AG04450 (cell line): Measurements from ENCODE around the gene LILRB2. TPM values are rescaled to one million over a fixed set of nuclear protein-coding genes. Genes with fewer than 3 reads are reported as not detected.
"Not testable (repeated sequence)": the region's sequence is repeated elsewhere in the genome, so short reads cannot be mapped to it uniquely, and the experiment has no call there.

Source experiments
- CTCF ChIA-PET: fragments of 300-600, 350-600 bp; formaldehyde crosslinking; extraction: SDS; loops from one replicate; lab custom pipeline; 2022; ENCODE audit warnings: antibody characterized with exemption, inconsistent platforms; lab: Charles Lee
- POLR2A ChIA-PET: fragments of 350-600 bp; formaldehyde crosslinking; extraction: SDS; loops from one replicate; lab custom pipeline; 2021; ENCODE audit warnings: antibody characterized with exemption, inconsistent platforms; lab: Yijun Ruan, JAX
- DNase-seq: peaks from one replicate; pipeline ENCODE4 v3.0.0-alpha.2; 2011; ENCODE audit warnings: low read depth, low spot score
- H3K27ac ChIP-seq: one replicate; pipeline ENCODE4 v1.5.1; 2012; ENCODE audit warnings: low read depth, low read length, control low read depth
- H3K27me3 ChIP-seq: one replicate; pipeline ENCODE4 v1.6.0; 2012; ENCODE audit warnings: low read length; ENCODE audit not compliant: control insufficient read depth, insufficient read depth
- H3K4me3 ChIP-seq: 2 replicates; pipeline ENCODE4 v1.5.1; 2011; ENCODE audit warnings: mild to moderate bottlenecking, low read depth, low read length, control low read depth
- H3K9me3 ChIP-seq: 2 replicates; pipeline ENCODE4 v1.5.1; 2012; ENCODE audit warnings: low read length; ENCODE audit not compliant: control insufficient read depth, insufficient read depth
- polyA plus RNA-seq: library from polyadenylated mRNA; depleted of rRNA; stranded (reverse); fragments of >200 nt; gene quantifications from 2 replicates; pipeline ENCODE4 v1.2.3, GENCODE V29; 2011
- TF ChIP-seq, protein P1 (sequence below): IDR thresholded peaks from 2 replicates; pipeline ENCODE4 v1.5.1; 2011; ENCODE audit warnings: low read depth, low read length, control low read depth, inconsistent platforms

The LILRB2 gene
- polyA plus RNA-seq, 1 experiment = not detected

DNA sequence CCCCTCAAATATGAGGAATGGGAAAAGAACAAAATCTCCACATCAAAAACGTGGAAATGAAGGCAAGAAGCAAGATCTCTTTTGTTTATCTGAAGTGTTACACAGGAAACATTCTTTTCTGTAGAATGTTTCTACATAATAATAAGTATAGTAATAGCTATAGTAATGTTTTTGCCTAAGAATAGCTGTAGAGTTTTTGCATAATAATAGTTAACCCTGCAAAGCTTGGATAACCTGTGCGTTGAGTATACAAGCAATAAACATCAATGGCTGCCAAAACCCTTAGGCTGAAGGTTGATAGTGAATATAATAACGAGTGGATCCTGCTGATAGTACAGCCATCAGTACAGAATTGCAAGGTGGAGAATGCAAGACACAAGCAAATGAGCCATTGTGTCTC lies 43.2 kb upstream of the LILRB2 start:
- no peaks in the 10 kb centered on the region for H3K9me3 ChIP-seq
- no peaks in the 10 kb centered on the region for H3K27me3 ChIP-seq
- no peak for DNase-seq
- CTCF ChIA-PET = interaction anchor here (1.0 to 2.1 kb wide), 4 partner anchors 9 to 67 kb away, joined by 3 to 9 read pairs (median 4); partner anchors contain the start of gene LILRA5
- no peak overlapping the region for H3K27ac ChIP-seq
- H3K4me3 ChIP-seq = no peak overlapping the region
- TF ChIP-seq, protein P1, sequence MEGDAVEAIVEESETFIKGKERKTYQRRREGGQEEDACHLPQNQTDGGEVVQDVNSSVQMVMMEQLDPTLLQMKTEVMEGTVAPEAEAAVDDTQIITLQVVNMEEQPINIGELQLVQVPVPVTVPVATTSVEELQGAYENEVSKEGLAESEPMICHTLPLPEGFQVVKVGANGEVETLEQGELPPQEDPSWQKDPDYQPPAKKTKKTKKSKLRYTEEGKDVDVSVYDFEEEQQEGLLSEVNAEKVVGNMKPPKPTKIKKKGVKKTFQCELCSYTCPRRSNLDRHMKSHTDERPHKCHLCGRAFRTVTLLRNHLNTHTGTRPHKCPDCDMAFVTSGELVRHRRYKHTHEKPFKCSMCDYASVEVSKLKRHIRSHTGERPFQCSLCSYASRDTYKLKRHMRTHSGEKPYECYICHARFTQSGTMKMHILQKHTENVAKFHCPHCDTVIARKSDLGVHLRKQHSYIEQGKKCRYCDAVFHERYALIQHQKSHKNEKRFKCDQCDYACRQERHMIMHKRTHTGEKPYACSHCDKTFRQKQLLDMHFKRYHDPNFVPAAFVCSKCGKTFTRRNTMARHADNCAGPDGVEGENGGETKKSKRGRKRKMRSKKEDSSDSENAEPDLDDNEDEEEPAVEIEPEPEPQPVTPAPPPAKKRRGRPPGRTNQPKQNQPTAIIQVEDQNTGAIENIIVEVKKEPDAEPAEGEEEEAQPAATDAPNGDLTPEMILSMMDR = no peak
- POLR2A ChIA-PET = no interaction called here

DNA sequence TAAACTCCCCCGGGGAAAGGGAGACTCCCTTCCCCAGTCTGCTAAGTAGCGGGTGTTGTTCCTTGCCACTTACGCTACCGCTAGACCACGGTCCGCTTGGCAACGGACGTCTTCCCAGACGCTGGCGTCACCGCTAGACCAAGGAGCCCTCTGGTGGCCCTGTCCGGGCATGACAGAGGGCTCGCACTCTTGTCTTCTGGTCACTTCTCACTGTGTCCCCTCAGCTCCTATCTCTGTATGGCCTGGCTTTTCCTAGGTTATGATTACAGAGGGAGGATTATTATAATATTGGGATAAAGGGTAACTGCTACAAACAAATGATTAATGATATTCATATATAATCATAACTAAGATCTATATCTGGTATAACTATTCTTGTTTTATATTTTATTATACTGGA lies 42.0 kb upstream of the LILRB2 start:
- POLR2A ChIA-PET, H3K27ac ChIP-seq, DNase-seq, H3K9me3 ChIP-seq, H3K4me3 ChIP-seq, H3K27me3 ChIP-seq: not testable (repeated sequence)
- CTCF ChIA-PET = interaction anchor here (2.1 kb wide), 1 partner anchor 10 kb away, joined by 6 read pairs; no protein-coding TSS in a partner anchor

DNA sequence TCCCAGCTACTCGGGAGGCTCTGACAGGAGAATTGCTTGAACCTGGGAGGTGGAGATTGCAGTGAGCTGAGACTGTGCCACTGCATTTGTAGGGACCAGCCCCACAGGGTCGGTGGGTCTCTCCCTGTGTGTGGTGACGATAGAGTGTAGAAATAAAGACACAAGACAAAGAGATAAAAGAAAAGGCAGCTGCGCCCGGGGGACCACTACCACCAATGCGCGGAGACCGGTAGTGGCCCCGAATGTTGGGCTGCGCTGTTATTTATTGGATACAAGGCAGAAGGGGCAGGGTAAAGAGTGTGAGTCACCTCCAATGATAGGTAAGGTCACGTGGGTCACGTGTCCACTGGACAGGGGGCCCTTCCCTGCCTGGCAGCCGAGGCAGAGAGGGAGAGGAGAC lies 41.4 kb upstream of the LILRB2 start:
- H3K4me3 ChIP-seq, H3K27ac ChIP-seq, DNase-seq, H3K27me3 ChIP-seq, H3K9me3 ChIP-seq, POLR2A ChIA-PET, CTCF ChIA-PET: not testable (repeated sequence)

DNA sequence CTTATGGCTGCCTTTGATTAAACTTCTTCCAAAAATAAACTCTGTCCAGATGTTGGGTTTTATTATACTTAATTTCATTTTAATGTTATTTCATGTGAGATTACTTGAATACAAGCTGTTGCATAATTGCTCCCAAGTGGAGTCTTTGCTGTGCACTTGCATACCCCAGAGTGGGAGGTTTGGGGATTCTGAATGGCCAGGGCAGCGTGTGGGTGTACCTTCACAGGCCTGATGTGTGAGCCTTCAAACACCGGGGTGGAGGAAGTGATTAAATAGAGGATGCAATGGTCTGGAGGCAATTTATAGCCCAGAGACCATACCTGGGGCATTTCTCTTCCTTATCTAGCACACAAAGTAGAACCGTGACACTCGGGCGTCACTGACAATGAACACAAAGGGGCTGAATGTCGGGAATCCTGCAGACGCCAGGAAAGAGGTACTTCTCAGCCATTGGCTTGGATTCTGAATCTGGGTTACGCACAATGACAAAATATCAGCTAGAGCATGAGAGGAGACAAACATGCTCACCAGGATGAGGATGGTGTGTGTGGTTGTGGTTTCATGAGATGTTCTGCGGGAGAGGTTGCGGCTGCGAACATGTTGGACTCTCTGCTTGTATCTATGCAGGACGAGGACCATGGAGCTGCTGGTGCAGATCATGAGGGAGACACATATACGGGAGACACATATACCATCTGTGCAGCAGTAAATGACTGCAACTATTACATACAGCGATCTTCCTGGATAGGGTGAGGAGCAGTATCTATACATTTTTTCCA lies 39.2 kb upstream of the LILRB2 start:
- TF ChIP-seq, protein P1 = no peak
- Histone ChIP-seq H3K4me3 (no peak overlapping the region), H3K9me3 (peaks cover 2% of the 10 kb centered on the region; the same call in 1 of the 2 replicates), H3K27me3 (no peaks in the 10 kb centered on the region), H3K27ac (no peak overlapping the region)
- ChIA-PET CTCF (no interaction called here), POLR2A (no interaction called here)
- DNase-seq = no peak

DNA sequence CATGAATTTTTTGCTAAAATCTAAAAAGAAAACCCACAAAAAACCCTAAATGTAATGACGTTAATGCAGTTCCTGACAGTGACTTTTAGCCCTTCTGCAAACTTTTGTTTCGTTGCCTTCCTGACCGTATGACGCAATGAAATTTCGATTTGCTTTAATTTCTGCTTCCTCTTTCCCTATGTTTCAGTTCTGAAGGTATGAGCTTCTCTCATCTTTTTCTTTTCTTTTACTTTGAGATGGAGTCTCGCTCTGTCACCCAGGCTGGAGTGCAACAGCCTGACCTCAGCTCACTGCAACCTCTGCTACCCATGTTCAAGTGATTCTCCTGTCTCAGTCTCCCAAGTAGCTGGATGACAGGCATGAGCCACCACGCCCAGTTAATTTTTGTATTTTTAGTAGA lies 38.1 kb upstream of the LILRB2 start:
- POLR2A ChIA-PET = no interaction called here
- TF ChIP-seq, protein P1 = no peak

DNA sequence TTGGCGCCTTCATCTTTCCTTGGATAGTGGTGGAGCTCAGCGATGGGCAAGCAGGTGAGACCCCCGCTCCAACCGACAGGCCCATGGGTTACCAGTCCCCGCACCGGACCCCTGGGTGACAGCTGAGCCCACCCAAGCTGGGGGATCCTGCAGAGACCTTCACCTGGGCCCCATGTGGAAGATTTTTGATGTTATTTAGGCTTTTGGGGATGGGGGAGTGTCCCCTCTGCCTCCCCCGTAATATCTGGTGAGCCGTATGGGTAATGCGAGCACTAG lies 37.0 kb upstream of the LILRB2 start:
- TF ChIP-seq, protein P1 = no peak
- Histone ChIP-seq H3K4me3 (no peak overlapping the region), H3K9me3 (peaks cover 2% of the 10 kb centered on the region; the same call in 1 of the 2 replicates), H3K27me3 (no peaks in the 10 kb centered on the region), H3K27ac (no peak overlapping the region)
- CTCF ChIA-PET = interaction anchor here (0.6 to 1.1 kb wide), 2 partner anchors 73 to 436 kb away, joined by 3 to 4 read pairs; partner anchors contain the start of gene PRKCG
- no peak for DNase-seq
- POLR2A ChIA-PET = no interaction called here

More for the DNA sequence above, 38.1 kb upstream of the LILRB2 start:
- no peak for DNase-seq
- no peak overlapping the region for H3K27ac ChIP-seq
- H3K27me3 ChIP-seq = no peaks in the 10 kb centered on the region
- CTCF ChIA-PET = no interaction called here
- H3K9me3 ChIP-seq = peaks cover 2% of the 10 kb centered on the region; the same call in 1 of the 2 replicates
- H3K4me3 ChIP-seq = no peak overlapping the region
